ENCODE measurements around the gene E2F6.

Gene E2F6

DNA sequence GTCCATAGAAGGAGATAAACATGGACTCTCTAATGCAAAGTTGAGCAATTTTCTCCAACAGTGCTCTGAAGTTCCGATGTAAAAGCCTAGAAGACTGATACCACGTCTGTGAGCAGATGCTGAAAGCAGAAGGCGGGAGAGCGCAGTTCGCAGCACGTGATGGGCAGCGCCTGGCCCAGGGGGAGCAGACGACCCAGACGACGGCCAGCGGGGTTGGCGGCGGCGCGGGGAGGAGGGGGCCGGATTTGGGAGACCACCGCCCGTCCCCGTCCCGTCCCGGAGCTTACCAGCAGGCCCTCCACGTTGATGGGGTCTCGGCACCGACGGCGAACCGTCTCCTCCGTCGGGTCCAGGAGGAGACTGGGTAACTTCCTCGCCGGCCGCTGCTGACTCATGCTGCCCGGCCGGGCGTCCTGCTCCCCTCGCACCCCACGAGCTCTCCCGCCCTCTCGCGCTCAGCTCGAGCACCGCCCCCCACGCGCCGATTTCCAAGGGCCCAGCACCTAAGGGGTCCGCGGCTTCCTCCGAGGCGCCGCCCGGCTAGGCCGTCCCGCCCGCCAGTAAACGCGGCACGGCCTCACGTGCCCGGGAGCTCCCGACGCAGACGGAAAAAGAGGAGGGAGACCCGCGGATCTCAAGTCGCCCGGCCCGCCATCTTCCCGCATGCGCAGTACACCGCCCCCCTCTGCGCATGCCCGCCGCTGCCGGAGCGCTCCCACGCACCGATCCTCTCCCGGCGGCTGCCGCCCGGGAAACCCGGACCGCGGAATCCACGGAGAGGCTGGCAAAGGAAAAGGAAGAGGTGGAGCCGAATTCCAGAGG, at the start of gene E2F6:
TSS of gene E2F6 (minus strand) at position 677 of the 822 bp plus-strand sequence. CDS start at position 395, 282 bp downstream.
- DNase-seq (ENCODE audit: low read depth in 2 of 2): peak; percentile 65 to 79

DNA sequence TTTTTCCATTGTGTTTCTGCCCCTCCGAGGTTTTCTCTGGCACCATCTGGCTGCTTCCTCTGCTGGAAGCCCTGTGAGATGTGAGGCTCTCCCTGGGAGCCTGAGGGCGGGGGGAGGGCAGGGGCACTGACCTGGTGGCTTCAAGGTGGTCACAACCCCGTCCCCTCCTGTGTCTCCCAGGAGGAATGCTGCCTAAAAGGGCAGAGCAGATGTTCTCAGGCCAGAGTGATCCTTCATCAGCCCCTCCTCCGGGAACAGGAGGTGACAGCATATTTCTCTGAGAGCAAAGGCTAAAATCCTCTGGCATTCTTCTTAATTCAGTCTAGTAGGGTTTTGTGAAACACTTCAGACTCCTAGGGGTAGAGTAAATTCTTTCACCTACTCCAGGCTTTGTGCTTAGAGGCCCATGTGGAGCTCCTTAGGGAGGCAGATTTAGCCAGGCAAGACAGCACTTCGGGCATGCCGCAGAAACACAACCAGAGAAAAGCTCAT, 49.6 kb upstream of the E2F6 start:
- no peak for DNase-seq (ENCODE audit: low read depth in 2 of 2)

DNA sequence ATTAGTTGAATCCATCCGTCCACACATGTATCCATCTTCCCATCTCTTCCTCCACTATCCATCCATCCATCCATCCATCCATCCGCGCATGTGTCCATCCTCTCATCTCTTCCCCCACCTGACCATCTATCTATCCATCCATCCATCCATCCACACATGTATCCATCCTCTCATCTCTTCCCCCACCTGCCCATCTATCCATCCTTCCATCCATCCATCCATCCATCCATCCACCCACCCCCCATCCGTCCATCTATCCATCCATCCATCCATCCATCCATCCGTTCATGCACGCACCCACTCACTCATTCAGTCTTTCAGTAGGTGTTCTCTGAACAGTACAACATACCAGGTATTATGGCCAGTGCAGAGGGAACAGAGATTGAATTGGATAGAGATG, 48.9 kb upstream of the E2F6 start:
- DNase-seq (ENCODE audit: low read depth in 2 of 2): no peak

DNA sequence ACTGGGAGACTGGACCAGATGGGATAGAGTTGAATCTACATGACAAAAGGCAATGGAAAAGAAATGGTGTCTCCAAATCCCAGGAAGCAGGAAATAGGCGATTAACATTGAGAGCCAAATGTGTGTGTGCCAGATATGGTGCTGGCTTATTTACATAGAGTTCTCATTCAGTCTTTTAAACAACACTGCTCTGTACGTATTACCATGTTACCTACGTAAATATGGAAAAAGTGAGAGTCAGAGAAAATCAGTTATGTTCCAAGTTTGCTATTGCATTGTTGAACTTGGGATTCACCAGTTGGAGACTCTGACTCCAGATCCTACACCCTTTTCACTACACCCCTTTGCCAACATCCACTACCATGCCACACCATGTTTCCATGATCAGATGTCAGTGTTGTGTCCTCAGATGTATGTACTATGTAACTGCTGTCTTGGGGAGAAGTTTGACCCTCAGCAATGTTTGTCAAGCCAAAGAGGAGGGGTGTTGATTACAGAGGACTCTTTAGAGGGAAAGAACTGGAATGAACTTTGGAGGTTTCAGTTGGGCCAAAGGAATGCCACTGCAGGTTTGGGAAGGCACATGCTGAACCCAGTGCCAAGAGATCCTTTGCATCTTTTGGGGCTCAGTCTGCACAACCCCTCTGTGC, 48.2 kb upstream of the E2F6 start:
- no peak for DNase-seq (ENCODE audit: low read depth in 2 of 2)

DNA sequence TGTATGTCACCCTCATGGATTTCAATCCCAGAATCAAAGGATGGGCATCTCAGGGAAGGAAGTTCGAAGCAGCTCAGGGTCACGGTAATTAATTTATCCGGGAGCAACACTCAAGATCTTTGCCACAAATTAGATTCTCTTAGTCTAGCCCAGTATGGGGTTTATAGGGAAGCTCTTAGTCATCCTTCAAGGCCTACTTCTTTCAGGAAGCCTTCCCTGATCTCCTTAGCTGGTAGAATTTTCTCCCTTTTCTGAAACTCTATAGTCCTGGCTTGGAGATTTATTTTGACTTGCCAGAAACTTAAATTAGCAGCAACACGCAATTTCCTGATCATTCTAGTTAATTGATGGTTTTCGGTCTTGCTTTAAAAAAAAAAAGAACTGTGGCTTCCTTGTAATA, 47.4 kb upstream of the E2F6 start:
- DNase-seq (ENCODE audit: low read depth in 2 of 2): no peak

DNA sequence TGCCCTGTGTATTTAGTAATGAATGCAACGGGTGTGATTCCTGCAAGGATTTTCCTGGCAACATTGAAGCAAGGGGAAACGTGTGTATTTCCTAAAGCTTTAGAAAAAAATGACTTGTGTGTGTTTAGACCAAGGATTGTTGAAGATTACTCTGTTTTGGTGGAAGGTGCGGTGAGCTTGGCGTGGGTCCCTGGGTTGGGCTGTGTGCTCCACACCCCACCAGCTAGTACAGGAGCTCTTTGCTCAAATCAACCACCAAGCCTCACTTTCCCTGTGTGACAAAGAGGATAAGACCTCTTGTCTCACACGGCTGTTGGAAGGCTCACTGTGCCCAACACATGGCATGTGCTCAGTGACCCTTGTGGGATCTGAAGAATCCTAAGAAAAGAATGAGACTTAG, 46.5 kb upstream of the E2F6 start:
- no peak for DNase-seq (ENCODE audit: low read depth in 2 of 2)

GRCh38 chr2:11509657-11510360, 43.8 kb upstream of the E2F6 start:
- no peak for DNase-seq (ENCODE audit: low read depth in 2 of 2)

DNA sequence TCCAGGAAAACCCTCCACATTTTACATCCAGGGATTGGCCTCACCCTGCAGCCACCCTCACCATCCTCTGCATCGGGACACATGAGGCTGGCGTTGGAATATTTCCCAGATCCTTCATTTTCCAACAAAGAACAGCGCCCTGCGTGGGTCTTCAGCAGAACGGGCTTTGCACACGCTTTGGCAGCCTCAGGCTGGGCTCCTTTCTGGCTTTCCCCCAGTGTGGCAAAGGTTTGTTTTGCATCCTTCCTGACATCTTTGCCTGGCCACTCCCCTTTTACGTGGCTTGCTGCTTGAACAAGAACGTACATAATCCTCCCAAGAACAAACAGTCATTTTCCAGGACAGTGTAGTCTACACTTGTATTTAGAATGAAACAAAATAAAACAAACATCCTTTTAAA, 42.3 kb upstream of the E2F6 start:
- DNase-seq (ENCODE audit: low read depth in 2 of 2): no peak

- no peak for DNase-seq (ENCODE audit: low read depth in 2 of 2)
Measured at GRCh38 chr2:11507517-11507916, 41.6 kb upstream of the E2F6 start.

DNA sequence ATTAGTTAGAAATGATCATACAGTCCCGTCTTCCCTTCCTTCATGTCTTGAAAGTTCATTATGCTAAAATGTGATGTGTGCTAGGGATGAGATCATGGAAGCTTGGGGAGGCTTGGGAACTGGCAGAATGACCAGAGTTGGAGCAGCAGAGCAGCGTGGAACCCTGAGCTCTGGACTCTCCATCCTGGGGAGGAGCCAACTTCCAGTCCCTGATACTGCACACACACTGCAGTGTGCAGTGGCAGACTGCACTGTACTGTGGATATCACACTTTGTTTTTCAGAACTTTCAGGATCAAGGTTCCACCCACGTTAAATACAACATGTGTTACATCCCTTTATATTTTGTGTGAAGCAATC, 40.6 kb upstream of the E2F6 start:
- no peak for DNase-seq (ENCODE audit: low read depth in 2 of 2)

GRCh38 chr2:11505652-11506610, 40.0 kb upstream of the E2F6 start:
- DNase-seq (ENCODE audit: low read depth in 2 of 2): no peak

GRCh38 chr2:11503354-11503927, 37.5 kb upstream of the E2F6 start:
- no peak for DNase-seq (ENCODE audit: low read depth in 2 of 2)

- DNase-seq (ENCODE audit: low read depth in 2 of 2): no peak
Measured at GRCh38 chr2:11502740-11503292, 36.9 kb upstream of the E2F6 start.

- DNase-seq (ENCODE audit: low read depth in 2 of 2): no peak
Measured at GRCh38 chr2:11500702-11501303, 34.8 kb upstream of the E2F6 start.

GRCh38 chr2:11499081-11499743, 33.3 kb upstream of the E2F6 start:
- DNase-seq (ENCODE audit: low read depth in 2 of 2): no peak

- no peak for DNase-seq (ENCODE audit: low read depth in 2 of 2)
Measured at GRCh38 chr2:11498543-11499034, 32.6 kb upstream of the E2F6 start.

DNA sequence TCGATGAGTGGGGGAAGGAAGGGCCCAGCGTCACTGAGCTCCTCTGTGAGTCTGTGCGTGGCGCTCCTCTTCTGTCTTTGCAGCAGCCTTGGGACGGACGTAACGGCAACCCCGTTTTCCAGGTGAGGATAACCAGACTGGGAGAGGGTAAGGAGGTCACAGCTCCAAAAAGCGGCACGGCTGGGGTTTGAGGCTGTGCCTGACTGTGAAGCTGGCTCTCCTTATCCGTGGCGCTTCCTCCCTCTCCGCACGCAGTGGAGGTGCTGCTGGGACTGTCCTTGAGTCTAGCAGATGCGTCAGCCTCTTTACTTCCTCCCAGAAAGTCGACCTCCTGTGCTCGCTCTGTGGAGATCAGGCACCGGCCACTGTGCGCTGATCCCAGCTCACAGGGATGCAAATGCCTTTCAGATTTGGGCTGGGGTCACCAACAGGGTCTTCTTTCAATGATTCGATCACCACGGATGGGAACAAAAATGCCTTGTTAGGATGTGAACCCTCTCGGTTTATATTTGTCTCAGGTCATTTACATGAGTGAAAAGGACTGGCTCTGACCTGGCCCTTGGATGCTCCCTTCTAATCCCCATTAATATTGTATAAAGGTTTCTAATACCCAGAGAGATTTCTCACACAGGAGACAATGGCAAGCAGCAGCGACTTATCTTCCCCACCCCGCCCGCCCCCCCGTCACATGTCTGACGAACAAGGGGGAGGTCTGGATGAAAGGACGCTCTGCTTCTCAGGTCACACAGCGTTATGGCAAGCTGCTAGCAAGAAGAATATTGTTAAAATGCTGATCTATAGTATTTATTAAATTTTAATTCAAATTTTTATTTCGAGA, 30.1 kb upstream of the E2F6 start:
- no peak for DNase-seq (ENCODE audit: low read depth in 2 of 2)

DNA sequence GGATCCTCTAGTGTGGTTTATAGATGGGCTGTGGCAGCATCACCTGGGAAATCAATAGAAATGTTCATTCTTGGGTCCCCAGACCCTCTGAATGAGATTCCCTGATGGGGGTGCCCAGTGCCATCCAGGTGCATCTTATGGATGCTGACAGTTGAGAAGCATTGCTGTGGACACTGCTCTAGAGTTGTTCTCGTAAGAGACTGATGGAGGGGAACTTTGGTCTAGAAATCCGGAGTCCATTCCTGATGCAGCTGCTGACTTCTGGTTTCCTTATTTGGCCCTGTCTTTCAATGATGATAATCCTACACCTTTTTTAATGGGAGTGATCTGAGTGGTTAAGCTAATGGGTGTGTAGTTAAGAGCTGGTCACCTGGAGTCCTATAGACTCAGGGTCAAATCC, 28.3 kb upstream of the E2F6 start:
- DNase-seq (ENCODE audit: low read depth in 2 of 2): no peak

- no peak for DNase-seq (ENCODE audit: low read depth in 2 of 2)
Measured at GRCh38 chr2:11493282-11493681, 27.3 kb upstream of the E2F6 start.

All from stimulated activated CD8-positive, alpha-beta memory T cell treated with anti-CD3 and anti-CD28 coated beads, Interleukin-15, amount 100 ng/mL, for 4 hours (primary cell).